ENCODE data around the gene ANXA11.

ANXA11 gene

GRCh38 chr10:80207768-80208370, 2.5 kb upstream of the ANXA11 start:
- no peak for DNase-seq

GRCh38 chr10:80206277-80206655, 929 bp upstream of the ANXA11 start:
- DNase-seq, result no peak

- peak; percentile 47 for DNase-seq
Observed at GRCh38 chr10:80204677-80205476, 460 bp downstream of the ANXA11 start.

- DNase-seq, result peak; percentile 54
Observed at GRCh38 chr10:80203835-80204676, 1.3 kb downstream of the ANXA11 start.

- DNase-seq, result peak; percentile 79
Observed at GRCh38 chr10:80202934-80203834, 2.2 kb downstream of the ANXA11 start.

DNA sequence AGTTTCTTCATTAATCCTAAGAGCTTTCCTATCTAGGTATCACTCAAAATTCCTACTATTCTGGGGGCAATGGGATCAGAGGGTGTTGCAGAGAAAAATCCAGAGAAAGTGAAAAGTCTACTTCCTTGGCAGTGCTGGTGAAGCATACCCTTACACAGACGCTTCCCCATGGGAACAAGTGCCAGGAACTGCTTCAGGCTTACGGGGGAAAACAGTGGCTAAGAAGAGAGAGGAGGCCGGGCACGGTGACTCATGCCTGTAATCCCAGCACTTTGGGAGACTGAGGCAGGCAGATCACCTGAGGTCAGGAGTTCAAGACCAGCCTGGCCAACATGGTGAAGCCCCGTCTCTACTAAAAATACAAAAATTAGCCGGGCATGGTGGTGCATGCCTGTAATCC, 2.8 kb downstream of the ANXA11 start:
- DNase-seq, result peak; percentile 19

DNA sequence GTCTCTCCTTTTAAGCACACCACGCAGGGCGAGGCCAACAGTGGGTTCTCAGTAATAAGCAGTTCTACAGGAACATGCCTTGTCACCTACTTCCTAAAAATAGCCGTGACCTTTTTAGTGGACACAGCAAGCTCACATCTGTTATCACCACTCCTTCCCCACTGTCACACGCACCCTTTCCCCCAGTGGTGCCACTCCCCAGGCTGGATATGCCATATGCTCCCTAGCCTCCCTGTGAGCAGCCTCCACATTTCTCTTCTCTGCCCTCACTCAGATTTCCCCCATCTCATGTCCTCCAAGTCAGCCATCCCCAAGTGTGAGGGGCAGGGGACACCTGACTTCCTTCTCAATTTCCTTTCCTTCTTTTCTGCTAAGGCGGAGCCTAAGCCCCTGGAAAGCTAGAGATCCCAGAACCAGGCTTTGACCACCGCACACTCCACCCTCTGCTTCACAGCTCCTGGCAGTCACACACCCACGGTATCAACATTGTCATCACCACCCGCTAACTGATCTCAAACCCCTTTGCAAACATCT, 3.7 kb downstream of the ANXA11 start:
- peak; percentile 69 for DNase-seq

- no peak for DNase-seq
Observed at GRCh38 chr10:80200687-80201086, 4.7 kb downstream of the ANXA11 start.

- DNase-seq, result no peak
Observed at GRCh38 chr10:80200259-80200658, 5.1 kb downstream of the ANXA11 start.

DNA sequence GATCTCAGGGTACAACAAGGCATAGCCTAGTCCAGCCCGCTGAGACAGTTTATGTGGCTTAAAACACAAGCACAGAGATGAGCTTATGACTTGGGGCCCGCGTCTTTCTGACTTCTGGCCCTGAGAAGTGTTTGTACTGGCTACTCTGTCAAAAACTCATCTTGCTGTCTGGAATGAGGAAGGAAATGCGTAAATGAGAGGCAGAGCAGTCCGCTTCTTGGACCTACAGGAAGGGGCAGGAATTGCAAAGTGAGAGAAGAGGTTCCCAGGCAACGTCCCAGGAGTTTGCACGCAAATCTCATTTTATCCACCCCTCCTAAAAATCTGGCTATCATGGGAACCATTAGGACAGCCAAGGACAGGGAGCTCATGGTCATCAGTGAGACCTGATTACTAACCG, 5.5 kb downstream of the ANXA11 start:
- peak; percentile 85 for DNase-seq

GRCh38 chr10:80197972-80198916, 7.1 kb downstream of the ANXA11 start:
- DNase-seq, result peak; percentile 38

GRCh38 chr10:80196950-80197315, 8.4 kb downstream of the ANXA11 start:
- DNase-seq, result no peak

DNA sequence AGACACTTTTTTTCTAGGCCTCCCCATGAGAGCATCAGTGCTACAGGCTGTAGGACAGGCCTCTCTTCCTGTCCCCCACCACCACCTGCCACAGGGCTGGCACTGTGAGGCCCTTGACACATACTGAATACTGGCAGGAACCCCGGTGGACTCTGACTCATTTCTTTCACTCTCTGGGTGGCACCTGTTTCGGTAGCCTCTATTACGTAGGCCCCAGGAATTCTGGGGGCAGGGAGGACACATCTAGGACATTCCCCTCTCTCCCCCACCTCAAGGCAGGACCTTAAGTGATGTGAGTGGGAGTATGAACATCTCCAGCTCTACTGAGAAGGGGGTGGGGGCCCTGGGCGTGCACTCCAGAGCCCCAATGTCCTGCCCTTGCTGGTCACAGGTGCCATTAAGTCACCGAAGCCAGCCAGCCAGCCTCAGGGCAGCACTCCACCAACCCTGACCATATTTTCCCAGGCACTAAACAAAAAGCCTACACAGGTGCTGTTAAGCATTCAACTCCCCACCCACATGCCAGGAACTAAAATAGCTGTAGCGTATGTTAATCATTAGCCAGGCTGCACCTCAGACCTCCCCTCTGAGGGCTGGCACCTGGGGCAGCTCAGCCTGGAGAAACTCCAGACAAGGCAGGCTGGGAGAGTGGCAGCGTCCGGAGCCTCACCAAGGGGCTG, 8.9 kb downstream of the ANXA11 start:
- no peak for DNase-seq

DNA sequence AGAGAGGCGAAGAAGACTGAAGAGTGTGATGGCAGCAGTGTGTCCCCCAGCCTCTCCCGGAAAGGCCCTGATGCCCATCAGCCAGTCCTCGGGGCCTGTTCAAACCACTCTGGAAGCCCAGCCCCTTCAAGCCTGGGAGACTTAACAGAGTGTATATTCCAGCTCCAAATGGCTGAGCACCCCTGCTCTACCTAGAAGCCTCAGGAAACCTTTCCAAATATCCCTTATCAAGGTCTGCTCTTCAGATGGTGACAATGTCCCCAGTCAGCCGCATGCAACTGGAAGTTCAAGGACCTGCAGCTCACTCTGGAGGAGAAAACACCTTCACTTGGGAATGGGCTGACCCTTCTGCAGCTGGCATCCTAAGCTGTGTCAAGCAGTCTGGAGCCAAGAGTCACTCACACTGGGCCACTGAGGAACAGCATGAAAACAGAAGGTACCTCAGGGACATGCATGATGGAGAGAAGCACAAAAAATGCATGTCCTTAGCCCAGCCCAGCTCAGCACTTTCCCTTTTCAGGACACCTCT, 10.2 kb downstream of the ANXA11 start:
- DNase-seq, result no peak

DNA sequence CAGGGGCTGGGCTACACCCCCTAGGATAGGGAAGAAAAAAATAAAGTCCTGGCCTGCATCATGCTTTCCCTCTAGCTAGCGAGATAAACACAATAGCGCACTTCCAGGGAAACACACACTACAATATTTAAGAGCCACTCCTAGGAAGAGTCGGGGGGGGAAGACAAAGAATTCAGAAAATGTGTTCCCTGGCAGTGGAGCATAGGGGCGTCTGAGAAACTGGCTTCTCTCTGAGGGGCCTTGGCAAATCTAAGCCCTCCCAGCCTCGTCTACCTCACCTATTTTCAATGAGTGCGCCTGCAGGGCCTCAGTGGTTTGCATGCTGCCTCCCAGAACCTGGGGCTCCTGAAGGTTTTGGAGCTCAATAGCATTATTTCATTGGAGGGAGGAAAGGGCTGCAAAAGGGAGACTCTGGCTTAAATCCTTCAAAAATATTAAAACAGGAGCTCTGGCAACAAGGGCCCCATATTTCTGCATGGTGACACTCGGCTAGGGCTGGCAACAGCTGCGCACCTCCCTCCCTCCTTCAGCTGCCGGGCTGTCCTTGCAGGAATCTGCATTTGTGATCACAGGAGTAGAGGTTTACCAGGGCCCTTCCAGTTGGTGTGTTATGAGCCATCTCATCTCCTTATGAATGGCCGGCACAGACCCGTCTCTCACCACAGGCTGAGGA, 10.8 kb downstream of the ANXA11 start:
- DNase-seq, result no peak

GRCh38 chr10:80192553-80192952, 12.8 kb downstream of the ANXA11 start:
- no peak for DNase-seq

GRCh38 chr10:80191589-80192270, 13.6 kb downstream of the ANXA11 start:
- no peak for DNase-seq

DNA sequence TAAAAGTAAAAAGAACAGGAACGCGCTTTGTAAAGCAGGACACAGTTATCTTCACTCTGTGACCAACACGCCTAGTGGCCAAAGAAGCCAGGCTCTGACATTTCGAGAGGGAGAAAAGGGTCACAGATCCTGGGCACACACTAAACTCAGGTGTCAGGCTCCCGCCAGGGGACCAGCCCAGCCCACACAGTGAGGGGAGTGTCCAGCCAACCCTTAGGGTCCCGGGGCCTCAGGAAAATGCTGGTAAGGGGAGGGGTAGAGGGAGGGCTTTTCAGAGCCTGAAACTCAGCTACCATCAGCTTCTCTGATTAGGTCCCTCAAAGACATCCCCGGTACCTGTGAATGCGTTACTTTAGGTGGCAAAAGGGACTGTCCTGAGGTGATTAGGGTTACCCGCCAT, 16.6 kb downstream of the ANXA11 start:
- no peak for DNase-seq
